Calu3 (cell line): ENCODE data around the gene CELF5. TPM values are rescaled to one million over a fixed set of nuclear protein-coding genes. Genes with fewer than 3 reads are reported as not detected.

Experiments used
- BruUV-seq: library from RNA; stranded (reverse); fragments of 400-500 nt; replicated peaks from 2 replicates; lab custom pipeline; 2021; lab: Mats Ljungman, UMichigan
- CTCF ChIA-PET: fragments of 300-600 bp; sonication (Branson Sonifier 250); formaldehyde crosslinking; loops from one replicate; lab custom pipeline; 2022; ENCODE audit warnings: antibody characterized with exemption; lab: Charles Lee
- DNase-seq: peaks from one replicate; pipeline ENCODE4 v3.0.0; 2022
- H3K27ac Mint-ChIP-seq: one replicate; pipeline ENCODE4 v1.8.0; 2022; ENCODE audit warnings: mixed read lengths; ENCODE audit not compliant: unreplicated experiment
- H3K27me3 Mint-ChIP-seq: one replicate; pipeline ENCODE4 v1.8.0; 2022; ENCODE audit warnings: mixed read lengths; ENCODE audit not compliant: unreplicated experiment
- H3K36me3 Mint-ChIP-seq: one replicate; pipeline ENCODE4 v1.8.0; 2022; ENCODE audit warnings: mild to moderate bottlenecking, moderate library complexity, mixed read lengths; ENCODE audit not compliant: insufficient read depth, unreplicated experiment
- H3K4me1 Mint-ChIP-seq: one replicate; pipeline ENCODE4 v1.8.0; 2022; ENCODE audit warnings: mild to moderate bottlenecking, low read depth, mixed read lengths; ENCODE audit not compliant: unreplicated experiment
- H3K4me3 Mint-ChIP-seq: one replicate; pipeline ENCODE4 v1.8.0; 2022; ENCODE audit warnings: mild to moderate bottlenecking, low read depth, moderate library complexity, mixed read lengths; ENCODE audit not compliant: unreplicated experiment
- H3K9me3 Mint-ChIP-seq: one replicate; pipeline ENCODE4 v1.8.0; 2022; ENCODE audit warnings: low read depth, mixed read lengths; ENCODE audit not compliant: unreplicated experiment
- intact Hi-C: fragments of 100-400 bp; cut with micrococcal nuclease; formaldehyde crosslinking; loops from one replicate; pipeline ENCODE4 v1.10.0; 2022; ENCODE audit not compliant: unreplicated experiment
- total RNA-seq: library from RNA; stranded (reverse); gene quantifications from 2 replicates; pipeline ENCODE4 v1.2.3, GENCODE V29; 2022
- TF ChIP-seq, protein P1 (sequence below): fragments of 200-600 bp; IDR thresholded peaks from one replicate; pipeline ENCODE4 v1.8.0; 2022; ENCODE audit warnings: antibody characterized with exemption; ENCODE audit not compliant: unreplicated experiment

The CELF5 gene
- total RNA-seq, 1 experiment from 2014 or later = 0.40 TPM

DNA sequence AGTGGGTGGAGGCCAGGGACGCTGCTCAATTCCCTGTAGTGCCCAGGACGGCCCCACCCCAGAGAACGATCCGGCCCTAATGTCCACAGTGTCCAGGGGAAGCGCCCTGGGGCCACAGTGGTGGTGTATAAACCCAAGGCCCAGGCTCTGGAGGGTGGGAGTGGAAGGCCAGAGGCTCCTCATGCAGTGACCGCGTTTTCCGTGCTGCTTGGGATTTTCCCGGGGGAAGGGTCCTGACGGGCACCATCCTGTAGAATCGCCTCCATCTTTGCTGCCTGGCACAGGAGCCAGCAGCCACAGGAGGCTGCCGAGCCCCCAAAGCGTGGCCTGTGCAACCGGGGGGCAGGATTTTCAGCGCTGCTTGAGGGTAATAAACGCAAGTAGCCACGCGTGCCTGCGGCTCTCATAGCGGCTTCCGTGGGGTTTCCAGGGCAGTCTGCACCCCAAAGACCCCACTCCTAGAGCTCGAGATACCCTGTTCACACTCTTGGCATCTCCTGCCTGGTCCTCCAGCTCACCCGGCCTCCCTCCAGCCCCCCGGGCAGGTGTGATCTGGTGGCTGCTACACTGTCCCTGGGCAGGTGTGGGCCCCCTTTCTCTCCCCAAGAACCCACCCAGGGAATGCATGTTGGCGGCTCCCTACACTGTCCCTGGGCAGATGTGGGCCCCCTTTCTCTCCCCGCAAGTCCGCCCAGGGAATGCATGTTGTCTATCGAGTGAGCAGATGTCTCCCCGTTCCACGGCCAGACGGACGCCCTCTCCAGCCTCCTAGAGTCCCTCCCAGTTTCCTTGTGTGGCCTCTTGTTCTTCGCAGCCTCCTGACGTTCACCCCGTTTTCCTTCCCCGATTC lies 36.6 kb upstream of the CELF5 start:
- no peak overlapping the region for H3K27ac Mint-ChIP-seq
- intact Hi-C loops = no loop called here
- TF ChIP-seq, protein P1, sequence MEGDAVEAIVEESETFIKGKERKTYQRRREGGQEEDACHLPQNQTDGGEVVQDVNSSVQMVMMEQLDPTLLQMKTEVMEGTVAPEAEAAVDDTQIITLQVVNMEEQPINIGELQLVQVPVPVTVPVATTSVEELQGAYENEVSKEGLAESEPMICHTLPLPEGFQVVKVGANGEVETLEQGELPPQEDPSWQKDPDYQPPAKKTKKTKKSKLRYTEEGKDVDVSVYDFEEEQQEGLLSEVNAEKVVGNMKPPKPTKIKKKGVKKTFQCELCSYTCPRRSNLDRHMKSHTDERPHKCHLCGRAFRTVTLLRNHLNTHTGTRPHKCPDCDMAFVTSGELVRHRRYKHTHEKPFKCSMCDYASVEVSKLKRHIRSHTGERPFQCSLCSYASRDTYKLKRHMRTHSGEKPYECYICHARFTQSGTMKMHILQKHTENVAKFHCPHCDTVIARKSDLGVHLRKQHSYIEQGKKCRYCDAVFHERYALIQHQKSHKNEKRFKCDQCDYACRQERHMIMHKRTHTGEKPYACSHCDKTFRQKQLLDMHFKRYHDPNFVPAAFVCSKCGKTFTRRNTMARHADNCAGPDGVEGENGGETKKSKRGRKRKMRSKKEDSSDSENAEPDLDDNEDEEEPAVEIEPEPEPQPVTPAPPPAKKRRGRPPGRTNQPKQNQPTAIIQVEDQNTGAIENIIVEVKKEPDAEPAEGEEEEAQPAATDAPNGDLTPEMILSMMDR = no peak
- H3K4me3 Mint-ChIP-seq = peak overlapping the region; percentile 93
- peaks cover 21% of the 10 kb centered on the region for H3K36me3 Mint-ChIP-seq
- no peak for DNase-seq
- BruUV-seq = no TSS peak
- CTCF ChIA-PET = no interaction called here
- H3K27me3 Mint-ChIP-seq = no peaks in the 10 kb centered on the region
- H3K4me1 Mint-ChIP-seq = peaks cover 17% of the 10 kb centered on the region
- no peaks in the 10 kb centered on the region for H3K9me3 Mint-ChIP-seq

DNA sequence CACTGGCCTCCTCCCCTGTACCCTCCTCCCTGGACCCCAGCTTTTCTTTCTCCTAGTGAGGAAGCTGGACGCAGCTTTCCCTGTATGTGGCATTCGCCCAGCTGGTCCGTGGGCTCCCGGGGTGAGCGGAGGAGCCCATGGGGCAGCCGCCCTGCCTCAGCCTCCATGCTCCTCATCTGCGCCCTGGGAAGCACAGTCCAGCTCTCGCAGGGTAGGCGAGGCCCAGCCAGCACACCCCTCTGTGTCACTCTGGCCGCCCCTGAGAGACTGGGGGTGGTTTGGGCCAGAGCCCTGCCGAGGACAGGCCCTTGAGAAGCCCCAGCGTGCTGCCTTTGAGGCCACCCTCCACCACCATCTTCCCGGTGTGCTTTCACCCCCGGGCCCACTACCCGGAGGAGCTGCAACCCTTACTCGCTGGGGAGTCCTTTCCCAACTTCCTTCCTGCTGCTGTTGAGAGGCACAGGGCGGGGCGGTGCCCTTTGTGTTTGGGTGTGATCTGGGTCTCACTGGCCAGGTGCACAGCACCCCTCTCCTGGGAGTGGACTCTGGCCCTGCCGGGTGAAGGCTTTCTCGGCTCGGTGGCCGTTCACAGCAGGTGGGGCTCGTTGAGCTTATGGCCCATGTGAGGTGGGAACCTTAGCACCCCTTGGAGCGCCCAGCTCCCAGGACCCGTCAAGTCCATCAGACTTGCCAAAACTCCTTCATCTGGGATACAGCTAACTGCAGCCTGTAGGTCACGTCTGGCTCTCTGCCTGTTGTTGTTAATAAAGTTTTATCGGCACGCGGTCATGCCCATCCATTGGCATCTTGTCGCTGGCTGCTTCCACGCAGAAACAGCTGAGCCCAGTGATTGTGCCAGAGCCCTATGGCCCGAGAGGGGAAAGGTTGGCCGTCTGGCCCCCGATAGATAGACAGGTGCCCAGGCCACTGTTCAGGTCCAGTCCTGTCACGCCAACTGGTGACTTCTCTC lies 35.5 kb upstream of the CELF5 start:
- Mint-ChIP-seq H3K4me3 (peak overlapping the region; percentile 93), H3K27me3 (no peaks in the 10 kb centered on the region), H3K9me3 (no peaks in the 10 kb centered on the region), H3K27ac (no peak overlapping the region), H3K4me1 (peaks cover 17% of the 10 kb centered on the region), H3K36me3 (peaks cover 21% of the 10 kb centered on the region)
- TF ChIP-seq, protein P1 = no peak
- intact Hi-C loops = no loop called here
- DNase-seq = no peak
- CTCF ChIA-PET = no interaction called here
- BruUV-seq = no TSS peak

DNA sequence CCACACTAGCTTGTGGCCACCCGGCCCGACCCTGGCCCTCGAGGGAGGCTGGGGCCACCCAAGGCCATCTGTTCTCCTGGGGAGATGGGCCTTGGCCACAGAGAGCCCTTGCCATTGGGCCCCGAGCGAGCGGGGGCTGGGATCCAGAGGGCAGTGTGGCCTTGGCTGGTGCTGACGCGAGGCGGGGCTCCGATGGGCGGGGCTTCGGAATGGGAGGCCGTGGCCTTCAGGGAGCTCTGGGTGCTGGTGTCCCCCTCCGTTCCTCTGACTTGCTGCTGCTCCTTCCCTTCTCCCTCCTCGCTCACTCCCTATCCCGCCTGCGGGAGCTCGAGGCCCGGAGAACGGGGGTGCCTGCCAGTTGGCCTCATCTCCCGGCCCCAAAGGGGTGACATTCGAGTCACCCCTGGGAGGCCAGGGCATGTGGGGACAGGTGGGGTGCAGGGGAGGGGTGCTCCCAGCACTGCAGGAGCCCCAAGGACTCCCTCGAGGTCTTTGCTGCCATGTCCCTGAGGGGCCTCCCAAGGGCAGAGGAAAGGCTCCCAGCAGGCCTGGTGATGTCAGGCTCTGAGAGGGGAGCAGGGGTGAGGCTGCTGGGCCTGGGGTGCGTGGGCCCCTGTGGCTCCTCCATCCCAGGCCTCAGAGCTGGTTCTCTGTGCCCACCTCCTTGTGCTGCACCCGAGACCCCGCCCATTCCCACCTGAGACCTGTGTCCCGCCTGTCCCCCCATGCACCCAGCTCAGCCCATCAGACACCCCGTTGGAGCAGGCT lies 34.6 kb upstream of the CELF5 start:
- CTCF ChIA-PET = no interaction called here
- Mint-ChIP-seq H3K4me3 (no peak overlapping the region), H3K27ac (no peak overlapping the region), H3K36me3 (peaks cover 21% of the 10 kb centered on the region), H3K4me1 (peaks cover 17% of the 10 kb centered on the region), H3K27me3 (no peaks in the 10 kb centered on the region), H3K9me3 (no peaks in the 10 kb centered on the region)
- BruUV-seq = no TSS peak
- no peak for DNase-seq
- intact Hi-C loops = no loop called here
- TF ChIP-seq, protein P1 = no peak

DNA sequence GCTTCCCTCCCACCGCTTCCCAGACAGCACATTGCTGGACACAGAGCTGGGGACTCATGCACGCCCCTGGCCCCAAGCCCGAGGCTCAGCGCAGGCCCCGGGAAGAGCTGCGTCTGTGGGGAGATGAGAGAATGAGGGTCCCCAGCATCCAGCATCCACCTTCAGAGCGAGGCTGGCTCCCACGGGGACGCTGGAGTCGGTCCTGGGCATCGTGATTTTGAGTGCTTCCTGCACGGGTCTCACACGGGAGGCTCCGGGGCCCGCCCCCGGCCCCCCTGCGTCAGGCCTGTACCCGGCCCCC lies 34.0 kb upstream of the CELF5 start:
- no TSS peak for BruUV-seq
- Mint-ChIP-seq H3K36me3 (peaks cover 17% of the 10 kb centered on the region), H3K4me3 (no peak overlapping the region), H3K27ac (no peak overlapping the region), H3K27me3 (no peaks in the 10 kb centered on the region), H3K4me1 (peaks cover 17% of the 10 kb centered on the region), H3K9me3 (no peaks in the 10 kb centered on the region)
- TF ChIP-seq, protein P1 = no peak
- intact Hi-C loops = no loop called here
- CTCF ChIA-PET = no interaction called here
- no peak for DNase-seq
